ENCODE data around the gene MEPE.

DNA sequence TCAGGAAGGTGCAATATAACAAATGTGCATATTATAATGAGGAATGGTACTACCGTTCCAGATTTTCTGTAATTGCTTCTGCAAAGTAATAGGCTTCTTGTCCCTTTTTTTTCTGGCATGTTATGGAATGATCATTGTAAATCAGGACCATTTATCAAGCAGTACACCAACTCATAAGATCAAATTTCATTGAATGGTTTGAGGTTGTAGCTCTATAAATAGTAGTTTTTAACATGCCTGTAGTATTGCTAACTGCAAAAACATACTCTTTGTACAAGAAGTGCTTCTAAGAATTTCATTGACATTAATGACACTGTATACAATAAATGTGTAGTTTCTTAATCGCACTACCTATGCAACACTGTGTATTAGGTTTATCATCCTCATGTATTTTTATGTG lies 20.8 kb upstream of the MEPE start:
- TF ChIP-seq EZH2 (IDR thresholded peaks at IDR 0.05; ENCODE audit: insufficient read depth, poor library complexity, severe bottlenecking), result no peak
- no peak for TF ChIP-seq EZH2phosphoT487 (IDR thresholded peaks at IDR 0.05; ENCODE audit: insufficient read depth, low read depth)

Data from GM23248 (cell line).